Measurements from ENCODE around the gene FBXL15.

Gene FBXL15

GRCh38 chr10:102411341-102412255 is 9.0 kb upstream of the FBXL15 start:
- no peak for DNase-seq (ENCODE audit: low read depth)

- no peak for DNase-seq (ENCODE audit: low read depth)
Observed at GRCh38 chr10:102412293-102412692, 8.3 kb upstream of the FBXL15 start.

- no peak for DNase-seq (ENCODE audit: low read depth)
Observed at GRCh38 chr10:102413053-102413705, 7.5 kb upstream of the FBXL15 start.

GRCh38 chr10:102413806-102414561 is 6.7 kb upstream of the FBXL15 start:
- no peak for DNase-seq (ENCODE audit: low read depth)

- no peak for DNase-seq (ENCODE audit: low read depth)
Observed at GRCh38 chr10:102414749-102415148, 5.9 kb upstream of the FBXL15 start.

- DNase-seq (ENCODE audit: low read depth): no peak
Observed at GRCh38 chr10:102416283-102416682, 4.4 kb upstream of the FBXL15 start.

- no peak for DNase-seq (ENCODE audit: low read depth)
Observed at GRCh38 chr10:102416695-102417094, 3.9 kb upstream of the FBXL15 start.

- DNase-seq (ENCODE audit: low read depth): no peak
Observed at GRCh38 chr10:102418622-102419268, 1.9 kb upstream of the FBXL15 start, which contains the start of gene PSD. Gene PSD (minus strand): TSS chr10:102418785. CDS start chr10:102417038, 1,747 bp downstream.

- DNase-seq (ENCODE audit: low read depth): peak; percentile 54
Observed at GRCh38 chr10:102419269-102420180, 1.1 kb upstream of the FBXL15 start.

GRCh38 chr10:102420181-102420713 is 389 bp upstream of the FBXL15 start:
- DNase-seq (ENCODE audit: low read depth): no peak

- DNase-seq (ENCODE audit: low read depth): no peak
Observed at GRCh38 chr10:102421507-102421756, 796 bp downstream of the FBXL15 start.

- DNase-seq (ENCODE audit: low read depth): no peak
Observed at GRCh38 chr10:102421757-102422512, 1.3 kb downstream of the FBXL15 start.

- no peak for DNase-seq (ENCODE audit: low read depth)
Observed at GRCh38 chr10:102422545-102423129, 2.0 kb downstream of the FBXL15 start.

GRCh38 chr10:102423372-102423968 is 2.8 kb downstream of the FBXL15 start:
- DNase-seq (ENCODE audit: low read depth): no peak

- DNase-seq (ENCODE audit: low read depth): no peak
Observed at GRCh38 chr10:102424145-102424544, 3.5 kb downstream of the FBXL15 start.

- DNase-seq (ENCODE audit: low read depth): no peak
Observed at GRCh38 chr10:102424916-102425315, 4.3 kb downstream of the FBXL15 start.

- DNase-seq (ENCODE audit: low read depth): no peak
Observed at GRCh38 chr10:102425444-102425843, 4.8 kb downstream of the FBXL15 start.

- no peak for DNase-seq (ENCODE audit: low read depth)
Observed at GRCh38 chr10:102426803-102427287, 6.2 kb downstream of the FBXL15 start.

- DNase-seq (ENCODE audit: low read depth): no peak
Observed at GRCh38 chr10:102429468-102429867, 8.8 kb downstream of the FBXL15 start.
